DOHH2 (cell line): ENCODE measurements around the gene MIPOL1.

Experiments
- CTCF ChIP-seq: fragments of 200-600 bp; sonication (generic); IDR thresholded peaks from one replicate; pipeline ENCODE4 v1.5.1; 2014; ENCODE audit warnings: antibody characterized with exemption, mild to moderate bottlenecking, low read depth, low read length; ENCODE audit not compliant: poor library complexity, severe bottlenecking
- EZH2phosphoT487 ChIP-seq: fragments of 200-600 bp; sonication (generic); IDR thresholded peaks from 2 replicates; pipeline ENCODE4 v1.6.1; 2017; ENCODE audit warnings: borderline replicate concordance, mild to moderate bottlenecking, antibody characterized with exemption, low read length, moderate library complexity, mixed read lengths

DNA sequence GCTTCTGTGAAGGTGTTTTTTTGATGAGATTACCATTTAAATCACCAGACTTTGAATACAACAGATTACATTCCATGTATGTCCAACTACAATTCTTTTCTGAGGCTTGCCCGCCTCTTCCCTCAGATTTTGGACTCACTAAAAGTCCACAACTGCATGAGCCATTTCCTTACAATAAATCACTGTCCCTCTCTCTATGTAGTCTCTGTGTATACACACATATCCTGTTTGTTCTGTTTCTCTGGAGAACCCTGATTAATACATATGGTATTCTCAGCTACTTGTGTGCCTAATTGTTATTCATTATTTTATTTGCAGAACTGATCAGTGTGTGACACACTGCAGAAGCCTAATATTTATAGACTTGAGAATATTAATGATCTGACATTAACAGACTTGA is 2.4 kb upstream of the MIPOL1 start:
- no peak for TF ChIP-seq CTCF
- no peak for TF ChIP-seq EZH2phosphoT487
